Stimulated activated naive B cell treated with anti-CD40 and anti-IgM and Interleukin-4, amounts not matched to agents 10 μg/mL and 1 μg/mL and 100 μg/mL, for 72 hours (primary cell): ENCODE results near the gene ARVCF.

ENCODE experiments used
- ATAC-seq, 2 donors: fragments of 150-1000 bp; cut with Tn5 transposase; replicated peaks; 2 replicates each; pipeline ENCODE4 v1.10.0; 2021; ENCODE audit warnings: moderate library complexity in 1 of 2
- DNase-seq: peaks from one replicate; pipeline ENCODE4 v3.0.0; 2021
- H3K27ac Mint-ChIP-seq: one replicate; pipeline ENCODE4 v1.8.0; 2022; ENCODE audit warnings: mild to moderate bottlenecking, mixed read lengths
- H3K27me3 Mint-ChIP-seq, 2 donors: one replicate each; pipeline ENCODE4 v1.8.0; 2022; ENCODE audit warnings: mixed read lengths in 2 of 2
- H3K36me3 Mint-ChIP-seq, 2 donors: one replicate each; pipeline ENCODE4 v1.8.0; 2022; ENCODE audit warnings: mixed read lengths in 2 of 2, mild to moderate bottlenecking in 1 of 2
- H3K4me1 Mint-ChIP-seq, 2 donors: one replicate each; pipeline ENCODE4 v1.8.0; 2022; ENCODE audit warnings: mixed read lengths in 2 of 2, mild to moderate bottlenecking in 1 of 2
- H3K4me3 Mint-ChIP-seq, 2 donors: one replicate each; pipeline ENCODE4 v1.8.0; 2022; ENCODE audit warnings: mild to moderate bottlenecking in 2 of 2, mixed read lengths in 2 of 2, moderate library complexity in 1 of 2
- H3K9me3 Mint-ChIP-seq, 2 donors: one replicate each; pipeline ENCODE4 v1.8.0; 2022; ENCODE audit warnings: mixed read lengths in 2 of 2, mild to moderate bottlenecking in 1 of 2

Gene ARVCF

DNA sequence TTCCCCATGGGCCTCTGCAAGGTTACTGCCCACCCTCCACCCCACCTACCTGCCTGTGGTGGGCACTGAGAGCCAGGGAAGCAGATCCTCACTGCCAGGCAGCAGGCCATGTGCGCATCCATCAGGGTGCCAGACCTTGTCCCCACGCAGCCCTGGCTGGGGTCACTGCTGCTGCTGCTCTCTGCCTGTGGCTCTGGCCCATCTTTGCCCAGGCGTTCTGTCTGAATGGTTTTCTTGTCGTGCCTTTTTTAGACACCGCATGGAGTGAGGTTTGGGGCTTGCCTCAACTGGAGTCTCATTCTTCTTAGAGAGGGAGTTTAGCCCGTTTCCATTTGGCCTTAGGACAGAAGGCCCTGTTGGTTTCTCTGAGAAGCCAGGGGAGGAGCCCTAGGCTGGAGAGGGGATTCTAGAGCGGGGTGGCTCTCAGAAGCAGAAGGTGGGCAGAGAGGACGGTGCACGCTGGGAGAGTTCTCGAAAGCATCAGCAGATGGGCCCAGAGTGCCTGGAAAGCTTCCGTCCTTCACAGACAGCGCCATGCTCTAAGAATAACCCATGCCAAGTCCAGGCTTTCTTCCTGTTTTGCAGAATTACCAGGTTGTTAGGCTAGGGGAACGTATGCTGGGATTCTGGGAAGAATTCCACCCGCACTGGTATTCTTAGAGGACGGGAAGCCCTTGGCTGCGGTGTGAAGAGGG is 12.4 kb upstream of the ARVCF start:
- DNase-seq (no peak), ATAC-seq (no peak)
- Mint-ChIP-seq H3K27ac (no peak overlapping the region), H3K27me3 (no peaks in the 10 kb centered on the region), H3K9me3 (peaks cover 0 to under 1% of the 10 kb centered on the region in 2 donors), H3K4me1 (peaks cover 54 to 74% of the 10 kb centered on the region in 2 donors), H3K36me3 (peaks cover 12 to 29% of the 10 kb centered on the region in 2 donors), H3K4me3 (no peak overlapping the region)

DNA sequence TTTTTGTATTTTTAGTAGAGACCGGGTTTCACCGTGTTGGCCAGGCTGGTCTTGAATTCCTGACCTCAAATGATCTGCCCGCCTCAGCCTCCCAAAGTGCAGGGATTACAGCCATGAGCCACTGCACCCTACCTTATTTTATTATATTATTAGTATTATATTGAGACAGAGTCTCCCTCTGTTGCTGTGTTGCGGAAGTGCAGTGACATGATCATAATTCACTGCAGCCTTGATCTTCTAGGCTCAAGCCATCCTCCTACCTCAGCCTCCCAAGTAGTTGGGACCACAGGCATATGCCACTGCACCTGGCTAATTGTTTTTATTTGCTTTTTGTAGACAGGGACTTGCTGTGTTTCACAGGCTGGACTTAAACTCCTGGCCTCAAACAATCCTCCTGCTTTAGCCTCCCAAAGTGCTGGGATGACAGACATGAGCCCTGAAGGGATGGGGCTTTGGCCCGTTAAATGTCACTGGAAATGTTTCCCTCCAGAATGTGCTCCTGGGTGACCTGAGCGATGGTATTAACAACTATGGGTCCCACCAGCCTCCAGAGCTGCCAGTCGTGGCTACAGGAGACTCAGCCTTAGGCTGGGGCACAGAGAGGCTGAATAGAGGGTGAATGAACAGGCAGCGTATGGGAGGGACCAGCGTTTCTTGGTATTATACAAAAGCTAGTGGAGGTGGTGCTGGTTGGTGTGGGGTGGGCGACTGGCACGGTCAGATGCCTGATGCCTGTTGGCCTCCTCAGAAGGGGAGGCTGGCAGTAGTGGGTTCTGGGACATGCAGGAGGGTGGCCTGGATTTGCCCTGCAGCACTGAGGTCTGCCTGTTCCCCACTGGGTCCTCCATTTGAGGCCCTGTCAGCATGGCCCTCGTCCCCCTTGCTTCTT is 11.6 kb upstream of the ARVCF start:
- H3K27me3 Mint-ChIP-seq: no peaks in the 10 kb centered on the region
- H3K27ac Mint-ChIP-seq: no peak overlapping the region
- peaks cover 10 to 24% of the 10 kb centered on the region in 2 donors for H3K36me3 Mint-ChIP-seq
- H3K9me3 Mint-ChIP-seq: no peaks in the 10 kb centered on the region
- peaks cover 50 to 71% of the 10 kb centered on the region in 2 donors for H3K4me1 Mint-ChIP-seq
- ATAC-seq: peak in 1 of 2 donors; percentile 44
- H3K4me3 Mint-ChIP-seq: no peak overlapping the region
- no peak for DNase-seq

DNA sequence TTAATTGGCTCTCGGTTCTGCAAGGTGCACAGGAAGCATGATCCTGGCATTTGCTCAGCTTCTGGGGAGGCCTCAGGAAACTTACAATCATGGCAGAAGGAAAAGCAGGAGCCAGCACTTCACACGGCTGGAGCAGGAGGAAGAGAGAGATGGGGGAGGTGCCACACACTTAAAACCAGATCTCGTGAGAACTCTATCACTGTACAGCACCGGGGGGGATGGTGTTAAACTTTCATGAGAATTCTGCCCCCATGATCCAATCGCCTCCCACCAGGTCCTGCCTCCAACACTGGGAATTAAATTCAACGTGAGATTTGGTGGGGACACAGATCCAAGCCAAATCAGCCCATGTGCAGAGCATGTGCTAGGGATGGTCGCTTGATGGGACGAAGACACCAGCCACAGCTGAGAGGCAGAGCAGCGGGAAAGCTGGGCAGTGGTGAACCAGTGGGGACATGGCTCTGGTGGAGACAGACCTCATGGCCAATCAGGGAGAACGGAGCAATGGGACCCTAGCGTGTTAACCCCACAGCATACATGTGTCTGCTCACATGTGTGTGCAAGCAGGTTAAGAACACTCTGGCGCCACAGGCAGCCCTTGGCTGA is 10.5 kb upstream of the ARVCF start:
- Mint-ChIP-seq H3K36me3 (peaks cover 11 to 17% of the 10 kb centered on the region in 2 donors), H3K27me3 (no peaks in the 10 kb centered on the region), H3K9me3 (no peaks in the 10 kb centered on the region), H3K27ac (no peak overlapping the region), H3K4me3 (no peak overlapping the region), H3K4me1 (peaks cover 55 to 72% of the 10 kb centered on the region in 2 donors)
- ATAC-seq (no peak), DNase-seq (no peak)

DNA sequence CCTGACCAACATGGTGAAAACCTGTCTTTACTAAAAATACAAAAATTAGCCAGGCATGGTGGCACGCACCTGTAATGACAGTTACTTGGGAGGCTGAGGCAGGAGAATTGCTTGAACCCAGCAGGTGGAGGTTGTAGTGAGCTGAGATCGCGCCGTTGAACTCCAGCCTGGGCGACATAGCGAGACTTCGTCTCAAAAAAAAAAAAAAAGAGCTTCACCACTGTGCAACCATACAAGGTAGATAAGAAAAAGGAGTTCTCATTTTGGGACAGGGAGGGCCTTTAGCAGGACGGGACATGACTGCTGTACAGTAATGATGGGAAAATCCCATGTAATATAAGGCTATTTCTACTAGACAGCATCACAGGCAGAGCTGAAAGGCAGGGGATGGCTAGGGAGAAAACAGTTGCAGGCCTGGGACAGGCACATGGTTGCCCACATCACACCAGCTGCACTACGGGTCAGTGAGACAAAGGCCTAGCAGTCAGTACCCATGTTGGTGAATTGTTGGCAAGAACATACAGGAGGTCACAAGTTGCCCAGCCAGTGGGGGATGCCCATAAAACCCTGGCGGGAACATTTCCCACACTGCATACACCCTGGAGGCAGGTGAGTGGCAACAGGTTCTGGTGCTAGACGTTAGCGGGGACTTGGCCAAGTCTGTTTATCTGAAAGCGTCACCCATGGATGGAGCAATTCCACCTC is 9.7 kb upstream of the ARVCF start:
- Mint-ChIP-seq H3K36me3 (peaks cover 11 to 13% of the 10 kb centered on the region in 2 donors), H3K9me3 (no peaks in the 10 kb centered on the region), H3K4me3 (no peak overlapping the region), H3K27ac (no peak overlapping the region), H3K27me3 (no peaks in the 10 kb centered on the region), H3K4me1 (peaks cover 52 to 72% of the 10 kb centered on the region in 2 donors)
- DNase-seq (no peak), ATAC-seq (no peak)

DNA sequence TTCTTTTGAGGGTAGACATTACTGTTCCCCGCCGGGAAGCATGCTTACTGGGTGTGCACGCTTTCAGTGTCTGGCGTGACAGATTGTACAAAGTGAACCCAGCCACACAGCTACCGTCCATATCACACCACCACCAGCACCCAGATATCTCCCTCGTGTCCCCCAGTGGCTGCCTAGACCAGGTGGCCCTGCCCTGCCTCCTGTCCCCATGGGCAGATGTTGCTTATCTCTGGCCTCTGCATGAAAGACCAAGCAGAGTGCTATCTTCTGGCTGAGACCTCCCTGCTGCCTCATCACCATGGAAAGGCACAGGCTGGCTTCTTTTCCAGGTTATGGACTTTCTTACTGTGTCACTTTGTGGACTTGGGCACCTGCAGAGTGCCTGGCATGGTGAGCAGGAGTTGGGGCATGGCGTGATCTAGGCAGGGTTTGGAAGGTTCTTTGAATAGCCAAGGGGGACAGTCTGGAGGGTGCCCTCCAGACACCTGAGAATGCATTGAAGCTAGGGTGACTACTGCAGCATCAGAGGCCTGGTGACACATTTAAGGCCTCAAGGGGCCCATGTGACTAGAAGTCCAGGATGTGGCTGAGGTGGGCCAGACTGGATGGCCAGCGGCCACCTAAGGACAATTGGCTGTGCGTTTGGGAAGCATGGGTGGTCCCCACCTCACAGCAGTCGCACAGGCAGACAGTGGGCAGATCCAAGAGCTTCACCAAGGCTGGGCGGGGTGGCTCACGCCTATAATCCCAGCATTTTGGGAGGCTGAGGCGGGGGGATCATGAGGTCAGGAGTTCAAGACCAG is 9.0 kb upstream of the ARVCF start:
- Mint-ChIP-seq H3K4me1 (peaks cover 50 to 66% of the 10 kb centered on the region in 2 donors), H3K4me3 (no peak overlapping the region), H3K36me3 (peaks cover 10 to 11% of the 10 kb centered on the region in 2 donors), H3K27ac (peak overlapping the region; percentile 88), H3K9me3 (no peaks in the 10 kb centered on the region), H3K27me3 (no peaks in the 10 kb centered on the region)
- no peak for ATAC-seq
- no peak for DNase-seq

DNA sequence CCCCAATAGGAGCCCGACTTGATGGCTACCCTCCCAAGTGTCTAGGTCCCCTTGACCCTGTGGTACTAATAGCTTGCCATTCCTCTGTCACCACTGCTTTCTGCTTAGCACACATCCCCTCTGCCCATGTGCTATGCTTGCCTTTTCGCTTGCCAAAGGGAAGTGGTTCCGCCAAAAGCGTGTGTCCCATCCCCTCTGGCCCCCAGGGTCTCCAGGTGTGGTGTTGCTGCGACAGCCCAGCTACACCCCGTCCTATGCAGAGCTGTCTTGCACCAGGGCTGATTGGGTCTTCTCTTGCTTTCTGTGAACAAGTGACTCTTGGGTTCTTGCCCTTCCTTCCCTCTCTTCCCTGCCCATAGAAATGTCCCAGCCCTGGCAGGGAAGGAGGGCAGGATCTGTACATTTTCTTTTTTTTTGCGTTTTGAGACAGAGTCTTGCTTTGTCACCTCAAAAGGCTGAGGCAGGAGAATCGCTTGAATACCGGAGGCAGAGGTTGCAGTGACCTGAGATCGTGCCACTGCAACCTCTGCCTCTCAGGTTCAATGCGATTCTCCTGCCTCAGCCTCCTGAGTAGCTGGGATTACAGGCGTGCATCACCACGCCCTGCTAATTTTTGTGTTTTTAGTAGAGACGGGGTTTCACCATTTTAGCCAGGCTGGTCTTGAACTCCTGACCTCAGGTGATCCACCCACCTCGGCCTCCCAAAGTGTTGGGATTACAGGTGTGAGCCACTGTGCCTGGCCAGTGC is 8.2 kb upstream of the ARVCF start:
- no peak overlapping the region for H3K4me3 Mint-ChIP-seq
- H3K27ac Mint-ChIP-seq: no peak overlapping the region
- H3K36me3 Mint-ChIP-seq: peaks cover 9 to 11% of the 10 kb centered on the region in 2 donors
- no peaks in the 10 kb centered on the region for H3K27me3 Mint-ChIP-seq
- H3K9me3 Mint-ChIP-seq: no peaks in the 10 kb centered on the region
- no peak for DNase-seq
- peaks cover 54 to 71% of the 10 kb centered on the region in 2 donors for H3K4me1 Mint-ChIP-seq
- no peak for ATAC-seq

DNA sequence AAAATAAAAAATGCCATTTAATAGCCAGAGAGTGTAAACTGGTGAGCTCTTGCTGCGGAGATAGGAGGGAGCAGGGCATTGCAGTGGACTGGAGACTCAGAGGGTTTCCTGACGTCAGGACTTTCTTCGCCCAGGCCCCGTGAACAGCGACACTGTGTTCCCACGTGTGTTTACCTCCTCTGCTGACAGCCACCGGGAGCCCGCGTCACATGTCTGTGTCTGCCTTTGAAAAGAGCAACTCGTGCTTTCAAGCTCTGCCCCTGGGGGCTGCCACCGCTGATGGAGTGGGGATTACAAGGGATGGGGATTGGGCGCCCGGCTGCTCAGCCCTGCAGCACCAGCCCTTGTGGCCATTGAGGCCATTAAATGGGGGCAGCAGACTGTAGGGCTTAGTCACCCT is 7.6 kb upstream of the ARVCF start:
- no peak overlapping the region for H3K27ac Mint-ChIP-seq
- H3K4me1 Mint-ChIP-seq: peaks cover 48 to 65% of the 10 kb centered on the region in 2 donors
- peaks cover 8 to 11% of the 10 kb centered on the region in 2 donors for H3K36me3 Mint-ChIP-seq
- DNase-seq: no peak
- H3K9me3 Mint-ChIP-seq: no peaks in the 10 kb centered on the region
- H3K27me3 Mint-ChIP-seq: no peaks in the 10 kb centered on the region
- no peak for ATAC-seq
- H3K4me3 Mint-ChIP-seq: no peak overlapping the region

DNA sequence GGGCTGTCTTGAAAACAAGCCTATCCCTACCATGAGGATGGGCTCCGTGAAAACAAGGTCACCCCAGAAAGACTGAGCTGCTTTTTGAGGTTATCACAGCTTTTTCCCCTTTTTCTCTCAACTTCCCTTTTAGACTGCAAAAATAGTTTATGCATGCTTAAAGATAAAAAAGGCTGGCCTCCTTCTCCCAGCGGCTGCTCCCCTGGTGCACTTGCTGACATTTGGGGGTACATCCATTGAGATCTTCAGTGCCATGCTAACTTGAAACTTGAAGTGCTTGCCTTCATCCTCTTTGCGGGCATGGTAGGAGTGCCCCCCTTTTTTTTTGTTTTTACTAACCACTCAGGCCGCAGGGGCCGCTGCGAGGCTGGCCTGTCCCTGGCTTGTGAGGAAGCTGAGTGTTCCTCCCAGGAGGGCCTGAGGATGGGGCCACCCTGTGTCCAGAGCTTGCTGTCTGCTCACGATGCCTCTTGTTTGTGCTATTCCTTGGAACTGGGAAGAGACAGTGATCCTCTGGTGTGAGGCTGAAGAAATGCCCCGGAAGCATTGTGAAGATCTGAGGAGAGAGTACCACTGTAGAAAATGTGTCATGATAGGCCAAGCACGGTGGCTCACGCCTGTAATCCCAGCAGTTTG is 6.5 kb upstream of the ARVCF start:
- peak overlapping the region; percentile 94 to 95 for H3K4me3 Mint-ChIP-seq
- DNase-seq (no peak), ATAC-seq (no peak)
- no peaks in the 10 kb centered on the region for H3K9me3 Mint-ChIP-seq
- H3K27me3 Mint-ChIP-seq: peaks cover 3 to 6% of the 10 kb centered on the region in 2 donors
- H3K27ac Mint-ChIP-seq: peak overlapping the region; percentile 31
- peaks cover 43 to 56% of the 10 kb centered on the region in 2 donors for H3K4me1 Mint-ChIP-seq
- H3K36me3 Mint-ChIP-seq: peaks cover 8 to 11% of the 10 kb centered on the region in 2 donors

DNA sequence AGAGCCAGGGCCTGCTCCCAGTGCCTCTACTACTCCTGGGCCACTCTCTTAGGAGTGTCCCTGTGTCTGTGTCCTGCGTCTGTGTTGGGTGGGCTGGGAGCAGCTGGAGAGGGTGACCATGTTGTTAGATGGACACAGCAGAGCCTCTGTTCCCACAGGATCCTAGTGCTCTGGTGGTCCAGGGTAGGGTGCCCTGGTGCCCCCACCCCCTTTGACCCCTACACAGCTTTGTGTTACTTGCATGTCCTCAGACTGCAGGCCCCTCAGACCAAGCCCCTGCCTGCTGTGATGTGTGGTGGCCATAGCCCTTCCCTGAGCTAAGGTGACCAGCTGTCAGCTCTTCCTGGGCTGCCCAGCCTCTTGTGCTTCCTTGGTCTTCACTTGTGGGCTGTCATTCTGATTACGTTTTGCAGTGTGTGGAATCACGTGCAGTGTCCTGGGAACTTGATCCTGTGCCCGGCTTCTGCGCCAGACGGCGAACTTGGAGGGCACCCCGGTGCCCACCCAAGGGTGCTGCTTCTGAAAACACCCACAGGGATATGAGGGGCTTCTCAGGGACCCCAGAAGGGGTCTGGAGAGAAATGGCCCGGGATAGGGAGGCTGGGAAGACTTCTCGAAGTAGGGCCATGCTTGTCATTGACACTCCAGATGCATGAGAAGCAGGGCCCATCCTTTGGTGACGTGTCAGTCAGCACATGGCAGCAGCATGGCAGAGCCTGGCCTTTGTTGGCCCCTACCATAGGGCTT is 5.8 kb upstream of the ARVCF start:
- H3K4me1 Mint-ChIP-seq: peaks cover 45 to 60% of the 10 kb centered on the region in 2 donors
- no peak for ATAC-seq
- H3K36me3 Mint-ChIP-seq: peaks cover 8 to 11% of the 10 kb centered on the region in 2 donors
- no peak for DNase-seq
- H3K4me3 Mint-ChIP-seq: peak overlapping the region; percentile 94 to 95
- H3K9me3 Mint-ChIP-seq: no peaks in the 10 kb centered on the region
- peak overlapping the region; percentile 93 for H3K27ac Mint-ChIP-seq
- peaks cover 6 to 9% of the 10 kb centered on the region in 2 donors for H3K27me3 Mint-ChIP-seq

DNA sequence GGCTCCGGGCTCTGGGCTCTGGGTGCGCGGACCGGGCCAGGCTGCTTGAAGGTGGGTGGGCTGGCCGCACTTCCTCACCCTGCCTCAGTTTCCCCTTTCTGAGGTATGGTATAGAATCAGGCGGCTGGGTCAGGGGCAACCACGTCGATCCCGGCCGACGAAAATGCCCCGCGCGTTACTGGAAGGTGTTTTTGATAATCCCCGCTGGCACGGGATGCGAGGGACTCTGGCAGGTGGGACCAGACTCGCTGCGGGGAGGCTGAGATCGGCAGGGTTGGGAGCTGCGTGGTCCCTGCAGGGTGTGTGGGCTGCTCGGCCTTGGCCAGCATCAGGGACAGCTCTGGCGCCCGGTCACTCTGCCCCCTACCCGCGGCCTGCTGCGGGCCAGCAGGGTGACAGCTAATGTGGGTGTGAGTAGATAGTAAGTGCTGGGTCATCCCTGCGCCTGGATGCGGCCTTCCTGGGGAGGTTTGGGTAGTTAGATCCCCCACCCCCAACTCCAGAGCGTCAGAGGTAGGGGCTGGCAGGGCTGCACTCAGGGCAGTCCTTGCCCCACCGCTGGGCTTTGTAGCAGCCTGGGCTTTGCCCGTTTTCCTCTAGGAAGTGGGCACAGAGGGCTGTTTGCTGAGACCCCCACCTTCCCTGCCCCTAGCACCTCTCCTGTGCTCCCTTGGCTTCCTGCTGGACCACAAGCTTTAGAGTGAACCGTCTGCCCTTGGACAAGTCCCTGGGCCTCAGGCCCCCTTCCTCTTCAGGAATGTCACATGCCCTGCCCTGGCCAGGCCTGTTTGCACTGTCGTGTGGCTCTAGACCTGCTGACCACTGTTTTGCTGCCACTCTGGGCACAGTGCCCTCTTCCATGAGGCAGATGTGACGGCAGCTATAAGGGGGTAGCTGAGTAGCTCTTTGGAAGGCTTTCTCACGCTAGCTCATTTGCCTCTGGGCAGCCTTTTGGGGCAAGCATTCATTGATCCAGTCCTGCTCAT is 4.9 kb upstream of the ARVCF start:
- peaks cover 43 to 58% of the 10 kb centered on the region in 2 donors for H3K4me1 Mint-ChIP-seq
- peak; percentile 12 to 21 for ATAC-seq
- peaks cover 8 to 9% of the 10 kb centered on the region in 2 donors for H3K36me3 Mint-ChIP-seq

More for the DNA sequence above, 4.9 kb upstream of the ARVCF start:
- peaks cover 6 to 10% of the 10 kb centered on the region in 2 donors for H3K27me3 Mint-ChIP-seq
- H3K4me3 Mint-ChIP-seq: peak overlapping the region; percentile 94 to 95
- peak; percentile 23 for DNase-seq
- no peaks in the 10 kb centered on the region for H3K9me3 Mint-ChIP-seq
- H3K27ac Mint-ChIP-seq: peak overlapping the region; percentile 93
